Neuronal stem cell (in vitro differentiated cells): ENCODE data around the gene NIN.

Source experiments
- DNase-seq: peaks from one replicate; pipeline ENCODE4 v3.0.0-alpha.2; 2013; ENCODE audit warnings: low spot score
- H2AFZ ChIP-seq: one replicate; pipeline ENCODE4 v1.6.1; 2013; ENCODE audit warnings: mild to moderate bottlenecking, low read length, inconsistent platforms
- H2AK5ac ChIP-seq: 2 replicates; pipeline ENCODE4 v1.6.1; 2013; ENCODE audit warnings: low read depth, mild to moderate bottlenecking, inconsistent platforms, low read length, moderate library complexity, mixed read lengths
- H2BK120ac ChIP-seq: 2 replicates; pipeline ENCODE4 v1.6.1; 2013; ENCODE audit warnings: low read depth, mild to moderate bottlenecking, inconsistent platforms, low read length, moderate library complexity, mixed read lengths
- H2BK12ac ChIP-seq: one replicate; pipeline ENCODE4 v1.6.1; 2013; ENCODE audit warnings: low read length, inconsistent platforms
- H2BK15ac ChIP-seq: 2 replicates; pipeline ENCODE4 v1.6.1; 2013; ENCODE audit warnings: mild to moderate bottlenecking, low read length, inconsistent platforms, mixed read lengths
- H2BK5ac ChIP-seq: one replicate; pipeline ENCODE4 v1.6.1; 2013; ENCODE audit warnings: inconsistent platforms, mild to moderate bottlenecking, low read length, moderate library complexity
- H3K14ac ChIP-seq: one replicate; pipeline ENCODE4 v1.6.1; 2013; ENCODE audit warnings: low read length, inconsistent platforms
- H3K18ac ChIP-seq: 2 replicates; pipeline ENCODE4 v1.6.1; 2013; ENCODE audit warnings: low read length, inconsistent platforms
- H3K23ac ChIP-seq: 2 replicates; pipeline ENCODE4 v1.6.1; 2013; ENCODE audit warnings: low read depth, mild to moderate bottlenecking, mixed read lengths, low read length, inconsistent platforms; ENCODE audit not compliant: poor library complexity
- H3K27ac ChIP-seq: replicated peaks from 3 replicates; pipeline ENCODE4 v1.5.1; 2013; ENCODE audit warnings: low read length, inconsistent platforms
- H3K27me3 ChIP-seq, 3 experiments: 2 replicates each; pipeline ENCODE4 v1.6.1; 2013; ENCODE audit warnings: low read length in 3 of 3, mild to moderate bottlenecking in 2 of 3, inconsistent platforms in 1 of 3, low read depth in 1 of 3, mixed read lengths in 1 of 3, moderate library complexity in 1 of 3; ENCODE audit not compliant: control insufficient read depth in 3 of 3, insufficient read depth in 3 of 3
- H3K36me3 ChIP-seq, 2 donors: replicated peaks in 1 of 2; 2 replicates each; pipeline ENCODE4 v1.6.1; 2013; ENCODE audit warnings: low read length in 2 of 2; ENCODE audit not compliant: control insufficient read depth in 2 of 2, insufficient read depth in 2 of 2
- H3K4ac ChIP-seq: 2 replicates; pipeline ENCODE4 v1.6.1; 2013; ENCODE audit warnings: inconsistent platforms, mild to moderate bottlenecking, low read length, moderate library complexity
- H3K4me1 ChIP-seq, 2 donors: 1 replicate in 1 of 2; 2 replicates in 1 of 2; pipeline ENCODE4 v1.6.1; 2013; ENCODE audit warnings: low read length in 2 of 2, low read depth in 1 of 2; ENCODE audit not compliant: control insufficient read depth in 2 of 2, insufficient read depth in 1 of 2
- H3K4me2 ChIP-seq: one replicate; pipeline ENCODE4 v1.6.1; 2013; ENCODE audit warnings: mild to moderate bottlenecking, low read length, inconsistent platforms; ENCODE audit not compliant: insufficient read depth, poor library complexity, severe bottlenecking
- H3K4me3 ChIP-seq, 2 donors: 2 replicates each; pipeline ENCODE4 v1.5.1; 2013; ENCODE audit warnings: low read length in 2 of 2, mild to moderate bottlenecking in 2 of 2, inconsistent platforms in 1 of 2, moderate library complexity in 1 of 2
- H3K79me1 ChIP-seq: one replicate; pipeline ENCODE4 v1.6.1; 2013; ENCODE audit warnings: low read depth, mild to moderate bottlenecking, inconsistent platforms, low read length, moderate library complexity
- H3K9ac ChIP-seq: one replicate; pipeline ENCODE4 v1.6.1; 2013; ENCODE audit warnings: mild to moderate bottlenecking, low read depth, low read length, inconsistent platforms; ENCODE audit not compliant: poor library complexity
- H3K9me3 ChIP-seq, 2 donors: replicated peaks in 1 of 2; 2 replicates each; pipeline versions ENCODE3 to v1.6.1; 2013; ENCODE audit warnings: low read length in 2 of 2, mild to moderate bottlenecking in 2 of 2, inconsistent platforms in 1 of 2, low read depth in 1 of 2, mixed read lengths in 1 of 2, moderate library complexity in 1 of 2; ENCODE audit not compliant: control insufficient read depth in 2 of 2, insufficient read depth in 1 of 2
- H4K8ac ChIP-seq: one replicate; pipeline ENCODE4 v1.6.1; 2013; ENCODE audit warnings: low read depth, mild to moderate bottlenecking, inconsistent platforms, low read length, moderate library complexity
- H4K91ac ChIP-seq: one replicate; pipeline ENCODE4 v1.6.1; 2013; ENCODE audit warnings: low read length, low read depth, mild to moderate bottlenecking, inconsistent platforms; ENCODE audit not compliant: poor library complexity
- WGBS, 2 donors: extraction: QIAGEN DNeasy Blood & Tissue Kit; methylation state at CpG; one replicate each; pipeline ENCODE4 v1.1.7; 2013; ENCODE audit warnings: missing lambda C conversion rate in 2 of 2, mixed read lengths in 1 of 2; ENCODE audit not compliant: insufficient read length in 2 of 2, insufficient replicate concordance in 1 of 2; ENCODE audit errors: extremely low coverage in 2 of 2; 5-methylcytosine and 5-hydroxymethylcytosine counted together

The NIN gene

GRCh38 chr14:50826681-50827080, 4.3 kb downstream of the NIN start:
- Histone ChIP-seq H2BK12ac (no peak overlapping the region), H3K4me3 (no peak overlapping the region), H2AK5ac (no peak overlapping the region), H3K27ac (no peak overlapping the region), H3K27me3 (peaks cover 0 to under 1% (median 0%) of the 10 kb centered on the region in 3 experiments), H3K4me2 (no peak overlapping the region), H4K91ac (no peak overlapping the region), H3K79me1 (peaks cover 2% of the 10 kb centered on the region), H3K4ac (no peak overlapping the region), H2AFZ (no peak overlapping the region), H3K4me1 (peaks cover 13 to 26% of the 10 kb centered on the region in 2 donors), H3K36me3 (peaks cover 5 to 20% of the 10 kb centered on the region in 2 donors), H2BK120ac (no peak overlapping the region), H3K18ac (no peak overlapping the region), H3K14ac (no peak overlapping the region), H2BK5ac (no peak overlapping the region), H3K9ac (no peak overlapping the region), H2BK15ac (no peak overlapping the region), H3K23ac (no peak overlapping the region), H4K8ac (no peak overlapping the region), H3K9me3 (no peaks in the 10 kb centered on the region)
- no peak for DNase-seq
- WGBS, 2 donors = no CpG with 5 or more reads among the region's 8 CpGs

GRCh38 chr14:50825307-50825706, 5.7 kb downstream of the NIN start:
- WGBS, 2 donors = no CpG with 5 or more reads among the region's 1 CpG
- H3K9me3 ChIP-seq = no peaks in the 10 kb centered on the region
- H3K36me3 ChIP-seq = peaks cover 6 to 34% of the 10 kb centered on the region in 2 donors
- H2BK12ac ChIP-seq = no peak overlapping the region
- H3K4me3 ChIP-seq = no peak overlapping the region
- no peak for DNase-seq
- no peak overlapping the region for H3K18ac ChIP-seq
- no peak overlapping the region for H2BK15ac ChIP-seq
- H3K79me1 ChIP-seq = peaks cover 2% of the 10 kb centered on the region
- H3K4ac ChIP-seq = no peak overlapping the region
- H4K91ac ChIP-seq = no peak overlapping the region
- H2BK120ac ChIP-seq = no peak overlapping the region
- H3K27me3 ChIP-seq = no peaks in the 10 kb centered on the region
- peaks cover 14 to 26% of the 10 kb centered on the region in 2 donors for H3K4me1 ChIP-seq
- no peak overlapping the region for H2AK5ac ChIP-seq
- no peak overlapping the region for H3K14ac ChIP-seq
- no peak overlapping the region for H2BK5ac ChIP-seq
- no peak overlapping the region for H3K23ac ChIP-seq
- H2AFZ ChIP-seq = no peak overlapping the region
- no peak overlapping the region for H3K27ac ChIP-seq
- H4K8ac ChIP-seq = no peak overlapping the region
- no peak overlapping the region for H3K4me2 ChIP-seq
- no peak overlapping the region for H3K9ac ChIP-seq

- Histone ChIP-seq H3K14ac (no peak overlapping the region), H3K23ac (no peak overlapping the region), H2AK5ac (no peak overlapping the region), H3K9me3 (no peaks in the 10 kb centered on the region), H4K91ac (no peak overlapping the region), H3K27ac (no peak overlapping the region), H3K18ac (no peak overlapping the region), H3K9ac (no peak overlapping the region), H3K79me1 (peaks cover 2% of the 10 kb centered on the region), H2BK120ac (no peak overlapping the region), H3K4me3 (no peak overlapping the region), H2BK5ac (no peak overlapping the region), H2BK15ac (no peak overlapping the region), H3K4me1 (peaks cover 16 to 20% of the 10 kb centered on the region in 2 donors), H3K4me2 (no peak overlapping the region), H3K27me3 (no peaks in the 10 kb centered on the region), H3K36me3 (peaks cover 9 to 47% of the 10 kb centered on the region in 2 donors), H2AFZ (no peak overlapping the region), H3K4ac (no peak overlapping the region), H2BK12ac (no peak overlapping the region), H4K8ac (no peak overlapping the region)
- WGBS, 2 donors = no CpG with 5 or more reads among the region's 10 CpGs
- DNase-seq = no peak
Observed at GRCh38 chr14:50823762-50824636, 7.0 kb downstream of the NIN start.

GRCh38 chr14:50823051-50823761, 7.8 kb downstream of the NIN start:
- no peak overlapping the region for H2BK12ac ChIP-seq
- WGBS, 2 donors = no CpG with 5 or more reads among the region's 11 CpGs

More at GRCh38 chr14:50823051-50823761, 7.8 kb downstream of the NIN start:
- Histone ChIP-seq H2AK5ac (no peak overlapping the region), H2BK15ac (no peak overlapping the region), H3K79me1 (peaks cover 2% of the 10 kb centered on the region), H2AFZ (no peak overlapping the region), H3K4me2 (no peak overlapping the region), H4K91ac (no peak overlapping the region), H3K27me3 (no peaks in the 10 kb centered on the region), H4K8ac (no peak overlapping the region), H3K4me1 (peaks cover 14 to 16% of the 10 kb centered on the region in 2 donors), H3K9ac (no peak overlapping the region), H3K14ac (no peak overlapping the region), H3K4me3 (no peak overlapping the region), H2BK120ac (no peak overlapping the region), H3K36me3 (peaks cover 9 to 55% of the 10 kb centered on the region in 2 donors), H3K9me3 (no peaks in the 10 kb centered on the region), H3K18ac (no peak overlapping the region), H3K4ac (no peak overlapping the region), H3K23ac (no peak overlapping the region), H3K27ac (no peak overlapping the region), H2BK5ac (no peak overlapping the region)
- no peak for DNase-seq
